ENCODE measurements around the gene L2HGDH.

L2HGDH gene

GRCh38 chr14:50213795-50214194 is 98.2 kb downstream of the L2HGDH start:
- H3K27me3 Mint-ChIP-seq (ENCODE audit: low read depth): no peaks in the 10 kb centered on the region

GRCh38 chr14:50212726-50213125 is 99.3 kb downstream of the L2HGDH start:
- Mint-ChIP-seq H3K27me3 (ENCODE audit: low read depth) (no peaks in the 10 kb centered on the region), H3K27ac (no peak overlapping the region), H3K9me3 (no peaks in the 10 kb centered on the region), H3K4me1 (ENCODE audit: low read depth) (peaks cover 9% of the 10 kb centered on the region), H3K36me3 (ENCODE audit: low read depth) (peaks cover 2% of the 10 kb centered on the region), H3K4me3 (no peak overlapping the region)

More at GRCh38 chr14:50213795-50214194, 98.2 kb downstream of the L2HGDH start:
- H3K4me1 Mint-ChIP-seq (ENCODE audit: low read depth): peaks cover 9% of the 10 kb centered on the region
- H3K9me3 Mint-ChIP-seq: no peaks in the 10 kb centered on the region
- H3K36me3 Mint-ChIP-seq (ENCODE audit: low read depth): peaks cover 2% of the 10 kb centered on the region
- H3K4me3 Mint-ChIP-seq: no peak overlapping the region
- H3K27ac Mint-ChIP-seq: no peak overlapping the region

GRCh38 chr14:50210074-50210473 is 102.0 kb downstream of the L2HGDH start:
- H3K9me3 Mint-ChIP-seq: no peaks in the 10 kb centered on the region
- no peak overlapping the region for H3K4me3 Mint-ChIP-seq
- H3K27ac Mint-ChIP-seq: no peak overlapping the region
- no peaks in the 10 kb centered on the region for H3K27me3 Mint-ChIP-seq (ENCODE audit: low read depth)
- H3K36me3 Mint-ChIP-seq (ENCODE audit: low read depth): no peaks in the 10 kb centered on the region
- H3K4me1 Mint-ChIP-seq (ENCODE audit: low read depth): peaks cover 5% of the 10 kb centered on the region

- Mint-ChIP-seq H3K9me3 (no peaks in the 10 kb centered on the region), H3K36me3 (ENCODE audit: low read depth) (peaks cover 3% of the 10 kb centered on the region), H3K27me3 (ENCODE audit: low read depth) (no peaks in the 10 kb centered on the region), H3K4me1 (ENCODE audit: low read depth) (no peaks in the 10 kb centered on the region), H3K27ac (no peak overlapping the region), H3K4me3 (no peak overlapping the region)
Measured at GRCh38 chr14:50198499-50198898, 113.5 kb downstream of the L2HGDH start.

- Mint-ChIP-seq H3K9me3 (no peaks in the 10 kb centered on the region), H3K27me3 (ENCODE audit: low read depth) (no peaks in the 10 kb centered on the region), H3K4me1 (ENCODE audit: low read depth) (no peaks in the 10 kb centered on the region), H3K36me3 (ENCODE audit: low read depth) (peaks cover 10% of the 10 kb centered on the region), H3K27ac (no peak overlapping the region), H3K4me3 (no peak overlapping the region)
Measured at GRCh38 chr14:50191499-50191898, 120.5 kb downstream of the L2HGDH start.
